ENCODE results near the gene GRK6.
"Not testable (repeated sequence)": the region's sequence is repeated elsewhere in the genome, so short reads cannot be mapped to it uniquely, and the experiment has no call there.

The GRK6 gene

GRCh38 chr5:177472460-177473442 is 46.3 kb downstream of the GRK6 start:
- DNase-seq, result peak; percentile 79

- DNase-seq, result peak; percentile 81
These were observed 47.0 kb downstream of the GRK6 start, which contains the start of gene DBN1 for GRCh38 chr5:177473443-177474001. Gene DBN1, minus strand, starts transcription at chr5:177473634. Its CDS starts 113 bp downstream, at chr5:177473521.

- DNase-seq, result no peak
These were observed 47.6 kb downstream of the GRK6 start for GRCh38 chr5:177474002-177474476.

GRCh38 chr5:177474846-177475562 is 48.5 kb downstream of the GRK6 start:
- DNase-seq, result no peak

GRCh38 chr5:177475563-177476427 is 49.3 kb downstream of the GRK6 start:
- no peak for DNase-seq

GRCh38 chr5:177476531-177477233 is 50.2 kb downstream of the GRK6 start:
- no peak for DNase-seq

- no peak for DNase-seq
These were observed 51.4 kb downstream of the GRK6 start for GRCh38 chr5:177477701-177478477.

- no peak for DNase-seq
These were observed 52.5 kb downstream of the GRK6 start for GRCh38 chr5:177478711-177479646.

- no peak for DNase-seq
These were observed 53.3 kb downstream of the GRK6 start for GRCh38 chr5:177479774-177480173.

- DNase-seq, result no peak
These were observed 55.9 kb downstream of the GRK6 start for GRCh38 chr5:177482359-177482795.

- DNase-seq, result no peak
These were observed 56.6 kb downstream of the GRK6 start for GRCh38 chr5:177483042-177483441.

GRCh38 chr5:177483994-177484901 is 57.8 kb downstream of the GRK6 start:
- no peak for DNase-seq

- no peak for DNase-seq
These were observed 58.5 kb downstream of the GRK6 start for GRCh38 chr5:177484902-177485549.

- not testable (repeated sequence) for DNase-seq
These were observed 59.3 kb downstream of the GRK6 start for GRCh38 chr5:177485753-177486152.

- no peak for DNase-seq
These were observed 59.8 kb downstream of the GRK6 start for GRCh38 chr5:177486256-177486655.

- no peak for DNase-seq
These were observed 60.7 kb downstream of the GRK6 start for GRCh38 chr5:177487144-177487543.

- no peak for DNase-seq
These were observed 61.5 kb downstream of the GRK6 start for GRCh38 chr5:177487975-177488374.

All from retina (tissue), 1 donor.